ENCODE results near the gene SPHK1. TPM values are rescaled to one million over a fixed set of nuclear protein-coding genes. Genes with fewer than 3 reads are reported as not detected.
"Not testable (repeated sequence)": the region's sequence is repeated elsewhere in the genome, so short reads cannot be mapped to it uniquely, and the experiment has no call there.

Gene SPHK1
- total and polyA plus RNA-seq, 9 donors = 1.6 to 2.8 (median 2.4) TPM

GRCh38 chr17:76351526-76352071, 32.8 kb upstream of the SPHK1 start:
- no peaks in the 10 kb centered on the region for H3K27me3 ChIP-seq (ENCODE audit: control insufficient read depth, insufficient read depth, low read length)
- no peak for DNase-seq
- peaks cover 9% of the 10 kb centered on the region for H3K4me1 ChIP-seq (ENCODE audit: control insufficient read depth, insufficient read depth, low read length)
- no peak overlapping the region for H3K4me3 ChIP-seq (ENCODE audit: low read length)
- H3K9me3 ChIP-seq (replicated peaks; ENCODE audit: control insufficient read depth, low read depth, low read length) = no peaks in the 10 kb centered on the region
- WGBS (ENCODE audit: insufficient coverage) = 100% methylated on average over 1 of the region's 9 CpGs
- peaks cover 9% of the 10 kb centered on the region for H3K36me3 ChIP-seq (ENCODE audit: control insufficient read depth, insufficient read depth, low read length)
- H3K27ac ChIP-seq (ENCODE audit: low read length) = no peak overlapping the region

- H3K36me3 ChIP-seq (ENCODE audit: control insufficient read depth, insufficient read depth, low read length) = no peaks in the 10 kb centered on the region
- under 1% methylated on average over 33 of the region's 51 CpGs for WGBS (ENCODE audit: insufficient coverage)
- H3K4me3 ChIP-seq (ENCODE audit: low read length) = peak overlapping the region; percentile 88
- H3K9me3 ChIP-seq (replicated peaks; ENCODE audit: control insufficient read depth, low read depth, low read length) = no peaks in the 10 kb centered on the region
- peak overlapping the region; percentile 88 for H3K27ac ChIP-seq (ENCODE audit: low read length)
- peak; percentile 30 for DNase-seq
- peaks cover 9% of the 10 kb centered on the region for H3K4me1 ChIP-seq (ENCODE audit: control insufficient read depth, insufficient read depth, low read length)
- H3K27me3 ChIP-seq (ENCODE audit: control insufficient read depth, insufficient read depth, low read length) = no peaks in the 10 kb centered on the region
Observed at GRCh38 chr17:76353004-76353598, 31.3 kb upstream of the SPHK1 start.

- Histone ChIP-seq H3K27me3 (ENCODE audit: control insufficient read depth, insufficient read depth, low read length) (no peaks in the 10 kb centered on the region), H3K4me1 (ENCODE audit: control insufficient read depth, insufficient read depth, low read length) (peaks cover 9% of the 10 kb centered on the region), H3K4me3 (ENCODE audit: low read length) (peak within 1 kb of the TSS; percentile 88), H3K9me3 (replicated peaks; ENCODE audit: control insufficient read depth, low read depth, low read length) (no peaks in the 10 kb centered on the region), H3K36me3 (ENCODE audit: control insufficient read depth, insufficient read depth, low read length) (no peaks in the 10 kb centered on the region), H3K27ac (ENCODE audit: low read length) (peak within 1 kb of the TSS; percentile 88)
- under 1% methylated on average over 69 of the region's 75 CpGs for WGBS (ENCODE audit: insufficient coverage)
- peak; percentile 97 for DNase-seq
Observed at GRCh38 chr17:76353599-76354316, 30.7 kb upstream of the SPHK1 start, which contains the start of gene PRPSAP1. Gene PRPSAP1, minus strand, starts transcription at chr17:76353916. Its CDS starts 213 bp downstream, at chr17:76353703.

GRCh38 chr17:76354317-76354729, 30.1 kb upstream of the SPHK1 start:
- no peaks in the 10 kb centered on the region for H3K9me3 ChIP-seq (replicated peaks; ENCODE audit: control insufficient read depth, low read depth, low read length)
- peak overlapping the region; percentile 88 for H3K4me3 ChIP-seq (ENCODE audit: low read length)
- no peaks in the 10 kb centered on the region for H3K36me3 ChIP-seq (ENCODE audit: control insufficient read depth, insufficient read depth, low read length)
- H3K27ac ChIP-seq (ENCODE audit: low read length) = no peak overlapping the region
- DNase-seq = no peak
- peaks cover 9% of the 10 kb centered on the region for H3K4me1 ChIP-seq (ENCODE audit: control insufficient read depth, insufficient read depth, low read length)
- H3K27me3 ChIP-seq (ENCODE audit: control insufficient read depth, insufficient read depth, low read length) = no peaks in the 10 kb centered on the region
- 0% methylated on average over 6 of the region's 18 CpGs for whole genome bisulfite sequencing (ENCODE audit: insufficient coverage)

GRCh38 chr17:76354747-76355310, 29.6 kb upstream of the SPHK1 start:
- H3K4me3 ChIP-seq (ENCODE audit: low read length) = no peak overlapping the region
- peaks cover 9% of the 10 kb centered on the region for H3K4me1 ChIP-seq (ENCODE audit: control insufficient read depth, insufficient read depth, low read length)
- WGBS (ENCODE audit: insufficient coverage) = 58% methylated on average over 11 of the region's 13 CpGs
- no peaks in the 10 kb centered on the region for H3K9me3 ChIP-seq (replicated peaks; ENCODE audit: control insufficient read depth, low read depth, low read length)
- no peaks in the 10 kb centered on the region for H3K36me3 ChIP-seq (ENCODE audit: control insufficient read depth, insufficient read depth, low read length)
- no peaks in the 10 kb centered on the region for H3K27me3 ChIP-seq (ENCODE audit: control insufficient read depth, insufficient read depth, low read length)
- H3K27ac ChIP-seq (ENCODE audit: low read length) = no peak overlapping the region
- DNase-seq = no peak

GRCh38 chr17:76356803-76357456, 27.5 kb upstream of the SPHK1 start:
- no peak for DNase-seq
- no peaks in the 10 kb centered on the region for H3K9me3 ChIP-seq (replicated peaks; ENCODE audit: control insufficient read depth, low read depth, low read length)
- H3K4me3 ChIP-seq (ENCODE audit: low read length) = no peak overlapping the region
- 43% methylated on average over 4 of the region's 12 CpGs for WGBS (ENCODE audit: insufficient coverage)
- H3K27ac ChIP-seq (ENCODE audit: low read length) = no peak overlapping the region
- no peaks in the 10 kb centered on the region for H3K36me3 ChIP-seq (ENCODE audit: control insufficient read depth, insufficient read depth, low read length)
- no peaks in the 10 kb centered on the region for H3K27me3 ChIP-seq (ENCODE audit: control insufficient read depth, insufficient read depth, low read length)
- H3K4me1 ChIP-seq (ENCODE audit: control insufficient read depth, insufficient read depth, low read length) = peaks cover 16% of the 10 kb centered on the region

- WGBS (ENCODE audit: insufficient coverage) = 90% methylated on average over 2 of the region's 6 CpGs
- DNase-seq = no peak
- H3K27me3 ChIP-seq (ENCODE audit: control insufficient read depth, insufficient read depth, low read length) = no peaks in the 10 kb centered on the region
- peaks cover 20% of the 10 kb centered on the region for H3K4me1 ChIP-seq (ENCODE audit: control insufficient read depth, insufficient read depth, low read length)
- H3K4me3 ChIP-seq (ENCODE audit: low read length) = no peak overlapping the region
- no peaks in the 10 kb centered on the region for H3K36me3 ChIP-seq (ENCODE audit: control insufficient read depth, insufficient read depth, low read length)
- H3K9me3 ChIP-seq (replicated peaks; ENCODE audit: control insufficient read depth, low read depth, low read length) = no peaks in the 10 kb centered on the region
- H3K27ac ChIP-seq (ENCODE audit: low read length) = no peak overlapping the region
Observed at GRCh38 chr17:76357597-76358158, 26.7 kb upstream of the SPHK1 start.

GRCh38 chr17:76359375-76359774, 25.0 kb upstream of the SPHK1 start:
- Histone ChIP-seq H3K27ac (ENCODE audit: low read length) (no peak overlapping the region), H3K36me3 (ENCODE audit: control insufficient read depth, insufficient read depth, low read length) (no peaks in the 10 kb centered on the region), H3K4me3 (ENCODE audit: low read length) (no peak overlapping the region), H3K27me3 (ENCODE audit: control insufficient read depth, insufficient read depth, low read length) (no peaks in the 10 kb centered on the region), H3K9me3 (replicated peaks; ENCODE audit: control insufficient read depth, low read depth, low read length) (no peaks in the 10 kb centered on the region), H3K4me1 (ENCODE audit: control insufficient read depth, insufficient read depth, low read length) (peaks cover 15% of the 10 kb centered on the region)
- no peak for DNase-seq
- WGBS (ENCODE audit: insufficient coverage) = 83% methylated on average over 1 of the region's 6 CpGs

GRCh38 chr17:76359776-76360175, 24.6 kb upstream of the SPHK1 start:
- peaks cover 13% of the 10 kb centered on the region for H3K4me1 ChIP-seq (ENCODE audit: control insufficient read depth, insufficient read depth, low read length)
- not testable (repeated sequence) for H3K4me3 ChIP-seq (ENCODE audit: low read length); H3K9me3 ChIP-seq (replicated peaks; ENCODE audit: control insufficient read depth, low read depth, low read length); H3K36me3 ChIP-seq (ENCODE audit: control insufficient read depth, insufficient read depth, low read length); H3K27ac ChIP-seq (ENCODE audit: low read length); DNase-seq; H3K27me3 ChIP-seq (ENCODE audit: control insufficient read depth, insufficient read depth, low read length)
- 77% methylated on average over 5 of the region's 6 CpGs for WGBS (ENCODE audit: insufficient coverage)
